ENCODE measurements around the gene GLT6D1. TPM values are rescaled to one million over a fixed set of nuclear protein-coding genes. Genes with fewer than 3 reads are reported as not detected.

GLT6D1 gene
- total RNA-seq, 1 donor from 2014 or later: not detected

DNA sequence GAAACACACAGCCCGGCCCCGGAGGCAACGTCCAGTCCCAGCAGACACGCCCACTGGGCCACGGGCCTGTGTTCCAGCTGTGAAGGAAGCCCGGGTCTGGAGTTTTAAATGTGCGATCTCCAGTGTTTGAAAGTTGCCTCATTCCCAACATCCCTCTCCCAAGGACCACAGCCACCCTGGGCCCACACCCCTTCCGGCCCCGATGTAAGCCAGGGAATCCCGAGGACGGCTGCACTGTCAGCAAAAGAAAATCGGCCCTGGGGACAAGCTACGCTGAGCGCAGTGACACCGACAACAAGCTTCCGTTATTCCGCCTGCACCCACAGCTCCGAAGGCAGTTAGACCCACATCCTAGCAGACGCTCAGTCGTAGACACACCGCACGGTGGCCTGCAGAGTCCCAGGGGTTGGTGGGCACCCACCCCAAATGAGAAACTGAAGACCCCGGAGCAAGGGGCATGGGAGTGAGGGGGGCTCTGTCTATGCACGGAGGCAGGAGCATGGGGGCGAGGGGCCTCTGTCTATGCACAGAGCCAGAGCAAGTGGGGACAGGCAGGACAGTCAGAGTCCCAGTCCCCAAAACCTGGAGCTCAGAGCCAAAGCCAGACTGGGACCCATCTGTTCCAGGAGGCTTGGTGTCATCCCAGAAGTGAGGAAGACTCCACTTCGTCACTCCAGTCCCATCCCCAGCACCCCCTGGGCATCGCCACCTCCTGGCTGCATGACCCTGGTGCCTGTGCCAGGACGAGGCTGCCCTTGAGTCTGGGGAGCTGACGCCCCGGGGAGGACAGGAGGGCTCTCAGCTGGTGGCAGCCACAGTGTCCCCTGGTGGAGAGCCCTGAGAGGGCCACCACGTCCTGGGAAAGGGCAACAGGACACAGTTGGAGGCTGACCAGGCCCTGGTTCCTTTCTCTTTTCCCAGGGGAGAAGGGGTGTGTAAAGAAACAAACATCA lies 23.4 kb downstream of the GLT6D1 start:
- H3K27ac Mint-ChIP-seq (ENCODE audit: unreplicated experiment): peak overlapping the region; percentile 47
- no peak overlapping the region for H2AFZ ChIP-seq (ENCODE audit: low read depth, low read length)
- H3K9me3 Mint-ChIP-seq (ENCODE audit: unreplicated experiment): no peaks in the 10 kb centered on the region
- no peak overlapping the region for H3K4me2 ChIP-seq (ENCODE audit: low read length)
- no peaks in the 10 kb centered on the region for H3K36me3 ChIP-seq (ENCODE audit: insufficient read depth, low read length)
- H3K4me3 ChIP-seq (ENCODE audit: insufficient read depth, low read depth, low read length): no peak overlapping the region
- H3K27me3 ChIP-seq (ENCODE audit: insufficient read depth, low read length): peaks cover 6% of the 10 kb centered on the region
- H3K9me3 ChIP-seq (ENCODE audit: insufficient read depth, low read depth, low read length): no peaks in the 10 kb centered on the region
- no peak for FAIRE-seq
- H3K4me3 Mint-ChIP-seq (ENCODE audit: unreplicated experiment): no peak overlapping the region
- H3K79me2 ChIP-seq (ENCODE audit: insufficient read depth, low read length): no peaks in the 10 kb centered on the region
- peaks cover 25% of the 10 kb centered on the region for H3K27me3 Mint-ChIP-seq (ENCODE audit: low read depth, unreplicated experiment)
- no peaks in the 10 kb centered on the region for H3K4me1 ChIP-seq (ENCODE audit: insufficient read depth, low read length)
- H3K27ac ChIP-seq (ENCODE audit: low read depth, low read length): no peak overlapping the region
- H4K20me1 ChIP-seq (ENCODE audit: insufficient read depth, low read length): no peaks in the 10 kb centered on the region
- no peaks in the 10 kb centered on the region for H3K4me1 Mint-ChIP-seq (ENCODE audit: low read depth, unreplicated experiment)
- DNase-seq (ENCODE audit: low read depth): no peak
- H3K9ac ChIP-seq (ENCODE audit: low read length): no peak overlapping the region
- H3K36me3 Mint-ChIP-seq (ENCODE audit: low read depth, unreplicated experiment): no peaks in the 10 kb centered on the region
- no peak for TF ChIP-seq EZH2 (IDR thresholded peaks at IDR 0.05; ENCODE audit: insufficient read depth, low read length)
- TF ChIP-seq, protein P1, sequence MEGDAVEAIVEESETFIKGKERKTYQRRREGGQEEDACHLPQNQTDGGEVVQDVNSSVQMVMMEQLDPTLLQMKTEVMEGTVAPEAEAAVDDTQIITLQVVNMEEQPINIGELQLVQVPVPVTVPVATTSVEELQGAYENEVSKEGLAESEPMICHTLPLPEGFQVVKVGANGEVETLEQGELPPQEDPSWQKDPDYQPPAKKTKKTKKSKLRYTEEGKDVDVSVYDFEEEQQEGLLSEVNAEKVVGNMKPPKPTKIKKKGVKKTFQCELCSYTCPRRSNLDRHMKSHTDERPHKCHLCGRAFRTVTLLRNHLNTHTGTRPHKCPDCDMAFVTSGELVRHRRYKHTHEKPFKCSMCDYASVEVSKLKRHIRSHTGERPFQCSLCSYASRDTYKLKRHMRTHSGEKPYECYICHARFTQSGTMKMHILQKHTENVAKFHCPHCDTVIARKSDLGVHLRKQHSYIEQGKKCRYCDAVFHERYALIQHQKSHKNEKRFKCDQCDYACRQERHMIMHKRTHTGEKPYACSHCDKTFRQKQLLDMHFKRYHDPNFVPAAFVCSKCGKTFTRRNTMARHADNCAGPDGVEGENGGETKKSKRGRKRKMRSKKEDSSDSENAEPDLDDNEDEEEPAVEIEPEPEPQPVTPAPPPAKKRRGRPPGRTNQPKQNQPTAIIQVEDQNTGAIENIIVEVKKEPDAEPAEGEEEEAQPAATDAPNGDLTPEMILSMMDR (IDR thresholded peaks at IDR 0.05; ENCODE audit: insufficient read depth, low read depth, low read length): no peak

DNA sequence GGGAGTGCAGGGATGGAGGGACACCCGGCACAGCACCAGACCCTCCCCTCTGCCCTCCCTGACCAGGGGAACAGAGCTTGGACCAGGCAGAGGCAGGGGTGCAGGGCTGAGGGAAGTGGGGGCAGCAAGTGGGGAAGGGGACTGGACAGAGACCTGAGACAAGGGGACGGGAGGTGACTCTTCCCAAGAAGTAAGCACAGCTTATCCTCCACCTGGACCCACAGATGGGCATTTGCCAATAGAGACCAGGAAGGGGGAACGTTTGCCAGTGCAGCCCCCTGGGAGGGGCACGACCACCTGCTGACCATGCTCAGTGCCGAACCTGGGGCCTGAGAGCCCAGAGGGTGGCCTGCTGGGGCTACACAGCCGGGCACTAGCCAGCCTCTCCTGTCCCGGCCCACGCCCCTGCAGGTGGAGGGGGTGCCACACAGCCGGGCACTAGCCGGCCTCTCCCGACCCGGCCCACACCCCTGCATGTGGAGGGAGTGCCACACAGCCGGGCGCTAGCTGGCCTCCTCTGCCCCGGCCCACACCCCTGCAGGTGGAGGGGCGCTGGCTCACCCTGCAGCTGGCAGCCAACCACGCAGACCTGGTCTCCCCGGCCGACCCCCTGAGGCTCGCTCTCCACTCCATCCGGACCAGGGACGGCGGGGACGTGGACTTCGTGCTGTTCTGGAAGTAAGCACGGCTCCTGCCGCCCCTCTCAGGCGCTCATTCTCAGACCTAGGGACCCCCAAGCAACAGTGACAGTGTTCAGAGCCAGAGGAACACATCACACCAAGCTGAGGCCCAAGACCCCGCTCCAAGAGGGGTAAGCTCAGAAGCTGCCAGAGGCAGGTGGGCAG lies 24.3 kb downstream of the GLT6D1 start:
- Histone ChIP-seq H3K27me3 (ENCODE audit: insufficient read depth, low read length) (no peaks in the 10 kb centered on the region), H3K79me2 (ENCODE audit: insufficient read depth, low read length) (no peaks in the 10 kb centered on the region), H3K9me3 (ENCODE audit: insufficient read depth, low read depth, low read length) (no peaks in the 10 kb centered on the region), H3K9ac (ENCODE audit: low read length) (no peak overlapping the region), H3K27ac (ENCODE audit: low read depth, low read length) (no peak overlapping the region), H4K20me1 (ENCODE audit: insufficient read depth, low read length) (no peaks in the 10 kb centered on the region), H3K36me3 (ENCODE audit: insufficient read depth, low read length) (no peaks in the 10 kb centered on the region), H3K4me3 (ENCODE audit: insufficient read depth, low read depth, low read length) (no peak overlapping the region), H2AFZ (ENCODE audit: low read depth, low read length) (no peak overlapping the region), H3K4me1 (ENCODE audit: insufficient read depth, low read length) (no peaks in the 10 kb centered on the region), H3K4me2 (ENCODE audit: low read length) (no peak overlapping the region)
- no peak for FAIRE-seq
- Mint-ChIP-seq H3K36me3 (ENCODE audit: low read depth, unreplicated experiment) (no peaks in the 10 kb centered on the region), H3K27ac (ENCODE audit: unreplicated experiment) (no peak overlapping the region), H3K27me3 (ENCODE audit: low read depth, unreplicated experiment) (peaks cover 24% of the 10 kb centered on the region), H3K4me1 (ENCODE audit: low read depth, unreplicated experiment) (no peaks in the 10 kb centered on the region), H3K9me3 (ENCODE audit: unreplicated experiment) (peaks cover 3% of the 10 kb centered on the region), H3K4me3 (ENCODE audit: unreplicated experiment) (no peak overlapping the region)
- no peak for DNase-seq (ENCODE audit: low read depth)
- TF ChIP-seq EZH2 (IDR thresholded peaks at IDR 0.05; ENCODE audit: insufficient read depth, low read length): no peak
- TF ChIP-seq, protein P1 (IDR thresholded peaks at IDR 0.05; ENCODE audit: insufficient read depth, low read depth, low read length): no peak

All from astrocyte (in vitro differentiated cells and primary cell).